HUES48 (cell line): ENCODE measurements around the gene KLF7.
A peak's percentile ranks its signal among the peaks of the same experiment; 100 is the strongest.

Source experiments
- H3K27ac ChIP-seq: one replicate; pipeline ENCODE4 v1.7.0; 2013; ENCODE audit warnings: low read depth, low read length, inconsistent platforms
- H3K27me3 ChIP-seq: 2 replicates; pipeline ENCODE4 v1.6.1; 2013; ENCODE audit warnings: mild to moderate bottlenecking, low read length; ENCODE audit not compliant: control insufficient read depth, insufficient read depth
- H3K36me3 ChIP-seq: 2 replicates; pipeline ENCODE4 v1.6.1; 2013; ENCODE audit warnings: low read length; ENCODE audit not compliant: control insufficient read depth, insufficient read depth
- H3K4me1 ChIP-seq: 2 replicates; pipeline ENCODE4 v1.6.1; 2013; ENCODE audit warnings: mild to moderate bottlenecking, low read length; ENCODE audit not compliant: control insufficient read depth, insufficient read depth
- H3K4me3 ChIP-seq: 2 replicates; pipeline ENCODE4 v1.5.1; 2013; ENCODE audit warnings: mild to moderate bottlenecking, low read depth, low read length
- H3K9ac ChIP-seq: 2 replicates; pipeline ENCODE4 v1.6.1; 2013; ENCODE audit warnings: mild to moderate bottlenecking, low read depth, low read length, moderate library complexity
- H3K9me3 ChIP-seq: 2 replicates; pipeline ENCODE4 v1.6.1; 2013; ENCODE audit warnings: low read length; ENCODE audit not compliant: control insufficient read depth, insufficient read depth

The KLF7 gene

DNA sequence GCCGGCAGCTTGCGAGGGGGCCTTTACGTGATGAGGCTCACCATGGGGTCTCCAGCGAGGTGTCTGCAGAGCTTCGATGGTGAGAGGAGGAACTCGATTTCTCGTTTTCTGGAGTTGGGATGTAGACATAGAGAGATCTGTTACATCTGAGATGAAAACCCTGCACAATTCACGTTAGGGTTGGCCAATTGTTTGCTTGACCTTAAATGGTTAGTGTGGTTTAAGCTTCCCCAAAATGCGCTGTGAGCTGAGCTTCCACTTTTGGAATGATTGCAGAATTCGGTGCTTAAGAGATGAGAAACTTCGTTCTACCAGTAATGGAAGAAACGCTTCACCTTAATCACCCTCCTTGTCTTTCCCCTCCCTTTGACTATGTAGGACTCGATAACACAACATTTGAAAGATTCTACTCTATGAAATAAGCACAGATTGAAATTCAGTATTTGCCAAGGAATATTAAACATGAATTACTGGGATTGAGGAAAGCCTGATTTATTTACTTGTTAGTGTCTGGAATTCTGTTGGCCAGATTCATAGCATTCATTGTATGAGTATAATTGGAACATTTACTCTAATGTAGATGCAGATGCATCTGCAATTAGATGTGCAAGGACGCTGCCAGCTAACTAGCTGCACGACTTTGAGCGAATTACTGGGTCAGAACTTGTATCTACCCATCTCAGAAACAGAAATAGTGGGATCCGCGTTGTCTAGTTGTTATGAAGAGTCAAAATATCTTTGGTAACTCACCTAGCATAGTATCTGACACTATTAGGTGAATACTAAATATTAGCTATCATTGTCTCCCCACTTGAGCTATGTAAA, 1.6 kb upstream of the KLF7 start:
- peak overlapping the region; percentile 76 for H3K9ac ChIP-seq
- peak overlapping the region; percentile 99 for H3K27ac ChIP-seq
- no peaks in the 10 kb centered on the region for H3K27me3 ChIP-seq

DNA sequence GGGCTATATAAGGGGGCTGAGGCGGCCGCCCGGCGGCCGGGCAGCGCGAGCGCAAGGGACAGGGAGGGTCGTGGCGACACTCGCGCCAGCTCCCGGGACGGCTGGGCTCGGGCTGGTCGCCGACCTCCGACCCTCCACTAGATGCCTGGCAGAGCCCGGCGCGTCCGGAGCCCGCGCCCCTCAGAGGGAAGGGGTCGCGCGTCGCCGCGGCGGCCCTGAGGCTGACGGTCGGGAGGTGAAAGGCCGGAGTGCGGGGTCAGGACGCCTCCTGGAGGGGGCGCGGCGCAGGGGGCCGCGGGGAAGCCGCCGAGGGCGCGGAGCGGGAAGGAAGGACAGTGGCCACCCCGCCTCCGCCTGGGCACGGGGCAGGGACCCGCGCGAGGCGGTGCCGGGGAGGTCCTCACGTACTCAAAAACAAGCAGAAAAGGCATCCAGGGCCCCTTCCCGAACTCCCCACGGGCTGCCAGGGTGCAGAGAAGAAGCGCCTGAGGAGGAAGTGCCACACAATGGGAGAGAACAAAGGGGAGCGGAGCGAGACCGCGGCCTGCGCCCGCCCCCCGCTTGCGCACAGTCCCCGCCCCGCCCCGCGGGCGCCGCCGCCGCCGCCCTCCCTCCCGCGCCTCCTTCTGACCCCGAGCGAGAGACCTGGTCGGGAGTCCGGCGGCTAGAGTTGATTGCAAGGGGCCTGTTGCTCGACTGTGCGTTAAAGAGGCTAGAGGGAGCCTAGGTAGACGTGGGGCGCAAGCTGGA, 776 bp upstream of the KLF7 start:
- no peaks in the 10 kb centered on the region for H3K9me3 ChIP-seq
- H3K27ac ChIP-seq: peak overlapping the region; percentile 99
- no peaks in the 10 kb centered on the region for H3K36me3 ChIP-seq
- H3K9ac ChIP-seq: peak overlapping the region; percentile 99
- peak overlapping the region; percentile 68 for H3K4me3 ChIP-seq
- H3K4me1 ChIP-seq: peaks cover 36% of the 10 kb centered on the region
- no peaks in the 10 kb centered on the region for H3K27me3 ChIP-seq

More for the DNA sequence above, 1.6 kb upstream of the KLF7 start:
- no peaks in the 10 kb centered on the region for H3K9me3 ChIP-seq
- no peaks in the 10 kb centered on the region for H3K36me3 ChIP-seq
- H3K4me3 ChIP-seq: peak overlapping the region; percentile 68
- peaks cover 28% of the 10 kb centered on the region for H3K4me1 ChIP-seq

DNA sequence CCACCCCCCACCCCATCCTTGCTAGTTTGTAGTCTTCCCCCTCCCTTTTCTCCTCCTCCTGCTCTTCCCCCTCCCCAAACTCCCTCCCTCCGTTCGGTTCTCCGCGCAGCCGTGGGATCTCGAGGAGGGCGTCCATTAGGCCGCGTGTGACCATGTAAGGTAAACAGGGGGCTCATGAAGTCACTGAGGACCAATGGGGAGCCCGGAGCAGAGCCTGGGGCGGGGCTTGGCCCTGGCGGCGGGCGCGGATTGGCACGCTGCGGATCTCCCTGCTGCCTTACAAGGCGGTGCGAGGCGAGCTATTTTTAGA, 246 bp upstream of the KLF7 start:
- no peaks in the 10 kb centered on the region for H3K27me3 ChIP-seq
- peak overlapping the region; percentile 99 for H3K9ac ChIP-seq
- H3K36me3 ChIP-seq: no peaks in the 10 kb centered on the region
- peaks cover 41% of the 10 kb centered on the region for H3K4me1 ChIP-seq
- no peaks in the 10 kb centered on the region for H3K9me3 ChIP-seq
- peak overlapping the region; percentile 87 for H3K4me3 ChIP-seq
- peak overlapping the region; percentile 99 for H3K27ac ChIP-seq

GRCh38 chr2:207164006-207164831, 1.5 kb downstream of the KLF7 start:
- Histone ChIP-seq H3K27ac (peak overlapping the region; percentile 62), H3K27me3 (no peaks in the 10 kb centered on the region), H3K4me3 (peak overlapping the region; percentile 87), H3K36me3 (no peaks in the 10 kb centered on the region), H3K9ac (peak overlapping the region; percentile 31), H3K4me1 (peaks cover 59% of the 10 kb centered on the region), H3K9me3 (no peaks in the 10 kb centered on the region)

GRCh38 chr2:207163756-207164005, 2.1 kb downstream of the KLF7 start:
- Histone ChIP-seq H3K9me3 (no peaks in the 10 kb centered on the region), H3K4me1 (peaks cover 62% of the 10 kb centered on the region), H3K4me3 (peak overlapping the region; percentile 87), H3K36me3 (no peaks in the 10 kb centered on the region), H3K27me3 (no peaks in the 10 kb centered on the region), H3K27ac (peak overlapping the region; percentile 62), H3K9ac (peak overlapping the region; percentile 31; the same call in 1 of the 2 replicates)

GRCh38 chr2:207163053-207163755, 2.5 kb downstream of the KLF7 start:
- Histone ChIP-seq H3K27ac (peak overlapping the region; percentile 62), H3K9me3 (no peaks in the 10 kb centered on the region), H3K4me1 (peaks cover 61% of the 10 kb centered on the region), H3K9ac (peak overlapping the region; percentile 31; the same call in 1 of the 2 replicates), H3K36me3 (no peaks in the 10 kb centered on the region), H3K4me3 (peak overlapping the region; percentile 87), H3K27me3 (no peaks in the 10 kb centered on the region)

DNA sequence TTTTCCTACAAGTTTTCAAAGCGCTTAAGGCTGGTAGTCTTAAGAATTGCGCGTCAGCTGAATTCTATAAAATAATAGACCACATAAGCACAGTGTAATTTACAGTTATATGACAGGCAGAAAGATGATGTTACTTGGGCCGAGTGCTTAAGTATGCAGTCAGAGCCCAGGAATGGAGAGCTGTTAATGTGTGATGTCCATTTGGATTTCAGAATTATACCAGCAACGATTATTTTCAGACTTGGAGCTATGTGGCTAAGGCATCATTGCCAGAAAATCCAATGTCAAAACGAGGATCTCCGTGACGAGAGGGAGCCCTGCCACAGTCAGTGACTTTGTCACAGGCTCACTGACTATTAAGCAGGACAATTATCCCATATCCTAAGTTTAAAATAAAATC, 3.4 kb downstream of the KLF7 start:
- Histone ChIP-seq H3K27ac (no peak overlapping the region), H3K9ac (no peak overlapping the region)

GRCh38 chr2:207161247-207162123, 4.3 kb downstream of the KLF7 start:
- H3K4me1 ChIP-seq: peaks cover 54% of the 10 kb centered on the region
- H3K27ac ChIP-seq: no peak overlapping the region
- H3K27me3 ChIP-seq: no peaks in the 10 kb centered on the region
- no peak overlapping the region; the same call in 1 of the 2 replicates for H3K9ac ChIP-seq
- 0 out of 2 replicates have a peak overlapping the region, but pooled peaks have one; percentile 14 for H3K4me3 ChIP-seq
- H3K9me3 ChIP-seq: no peaks in the 10 kb centered on the region
- no peaks in the 10 kb centered on the region for H3K36me3 ChIP-seq

More for the DNA sequence above, 3.4 kb downstream of the KLF7 start:
- peak overlapping the region; percentile 87; the same call in 1 of the 2 replicates for H3K4me3 ChIP-seq
- H3K36me3 ChIP-seq: no peaks in the 10 kb centered on the region
- H3K27me3 ChIP-seq: no peaks in the 10 kb centered on the region
- H3K9me3 ChIP-seq: no peaks in the 10 kb centered on the region
- H3K4me1 ChIP-seq: peaks cover 52% of the 10 kb centered on the region

DNA sequence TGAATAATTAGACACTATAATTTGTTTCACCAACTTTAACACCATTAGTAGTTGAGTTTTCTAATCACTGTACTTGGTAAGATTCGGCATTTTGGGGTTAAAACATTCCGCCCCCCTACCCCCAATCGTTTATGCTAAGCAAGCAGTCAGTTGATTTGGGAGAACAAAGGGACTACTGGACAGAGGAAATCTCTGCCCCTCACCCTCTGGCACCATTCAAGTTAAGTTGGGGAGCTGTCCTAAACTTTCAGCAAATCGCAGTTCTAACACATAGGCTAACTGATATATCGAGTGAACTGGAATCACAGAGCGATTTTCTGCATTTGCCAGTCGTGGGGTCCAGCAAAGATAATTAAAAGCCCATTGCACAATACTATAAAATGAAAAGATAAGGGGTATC, 5.6 kb downstream of the KLF7 start:
- H3K9ac ChIP-seq: no peak overlapping the region
- peaks cover 67% of the 10 kb centered on the region for H3K4me1 ChIP-seq
- no peak overlapping the region for H3K27ac ChIP-seq
- H3K9me3 ChIP-seq: no peaks in the 10 kb centered on the region
- H3K27me3 ChIP-seq: no peaks in the 10 kb centered on the region
- no peak overlapping the region for H3K4me3 ChIP-seq
- H3K36me3 ChIP-seq: 0 out of 2 replicates have a peak, but pooled peaks cover 3% of the 10 kb centered on the region

DNA sequence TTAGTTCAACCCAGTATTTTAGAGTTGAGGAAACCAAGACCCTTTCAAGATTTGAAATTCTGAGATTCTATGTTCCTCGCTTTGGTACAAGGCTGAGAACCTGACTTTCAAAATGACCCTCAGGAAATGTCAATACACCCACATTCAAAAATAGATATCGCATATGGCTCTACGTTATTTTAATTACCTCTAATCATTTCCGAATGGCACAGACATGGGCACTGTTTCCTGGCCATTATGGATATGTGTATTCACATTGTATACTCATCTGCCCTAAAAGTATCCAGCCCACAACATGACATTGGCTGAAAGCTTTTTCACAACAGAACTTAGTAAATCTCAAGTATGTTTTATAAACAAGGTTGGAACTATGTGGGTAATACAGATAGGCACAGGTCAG, 6.7 kb downstream of the KLF7 start:
- 0 out of 2 replicates have a peak, but pooled peaks cover 3% of the 10 kb centered on the region for H3K36me3 ChIP-seq
- H3K9ac ChIP-seq: no peak overlapping the region
- no peaks in the 10 kb centered on the region for H3K9me3 ChIP-seq
- H3K4me1 ChIP-seq: peaks cover 78% of the 10 kb centered on the region
- H3K27me3 ChIP-seq: no peaks in the 10 kb centered on the region
- H3K4me3 ChIP-seq: no peak overlapping the region
- H3K27ac ChIP-seq: no peak overlapping the region
